Activated CD4-positive, alpha-beta T cell treated with anti-CD3 and anti-CD28 coated beads, Interleukin-2, amount 50 U/mL, for 24 hours (primary cell): ENCODE measurements around the gene ASCL2.
"Not testable (repeated sequence)": the region's sequence is repeated elsewhere in the genome, so short reads cannot be mapped to it uniquely, and the experiment has no call there.

Experiments used
- DNase-seq, 2 donors: peaks; one replicate each; pipeline ENCODE4 v3.0.0-alpha.2; 2020; ENCODE audit warnings: low read depth in 1 of 2, low spot score in 1 of 2

Gene ASCL2

GRCh38 chr11:2237457-2238238 is 32.7 kb downstream of the ASCL2 start:
- no peak for DNase-seq

- DNase-seq, result not testable (repeated sequence)
Measured at GRCh38 chr11:2236381-2237134, 33.8 kb downstream of the ASCL2 start.

- no peak for DNase-seq
Measured at GRCh38 chr11:2235588-2236326, 34.6 kb downstream of the ASCL2 start.

- no peak for DNase-seq
Measured at GRCh38 chr11:2234963-2235362, 35.4 kb downstream of the ASCL2 start.

GRCh38 chr11:2233693-2234455 is 36.5 kb downstream of the ASCL2 start:
- no peak for DNase-seq

GRCh38 chr11:2229713-2230297 is 40.6 kb downstream of the ASCL2 start:
- no peak for DNase-seq

GRCh38 chr11:2224254-2224653 is 46.1 kb downstream of the ASCL2 start:
- DNase-seq, result no peak

GRCh38 chr11:2223153-2223794 is 47.1 kb downstream of the ASCL2 start:
- DNase-seq, result no peak

- DNase-seq, result no peak
Measured at GRCh38 chr11:2222451-2222850, 47.9 kb downstream of the ASCL2 start.

GRCh38 chr11:2221591-2221990 is 48.8 kb downstream of the ASCL2 start:
- DNase-seq, result no peak

GRCh38 chr11:2221024-2221423 is 49.4 kb downstream of the ASCL2 start:
- no peak for DNase-seq

GRCh38 chr11:2220173-2220771 is 50.1 kb downstream of the ASCL2 start:
- no peak for DNase-seq

- no peak for DNase-seq
Measured at GRCh38 chr11:2219318-2220017, 50.9 kb downstream of the ASCL2 start.
